ENCODE results near the gene DHRS3.

Gene DHRS3

DNA sequence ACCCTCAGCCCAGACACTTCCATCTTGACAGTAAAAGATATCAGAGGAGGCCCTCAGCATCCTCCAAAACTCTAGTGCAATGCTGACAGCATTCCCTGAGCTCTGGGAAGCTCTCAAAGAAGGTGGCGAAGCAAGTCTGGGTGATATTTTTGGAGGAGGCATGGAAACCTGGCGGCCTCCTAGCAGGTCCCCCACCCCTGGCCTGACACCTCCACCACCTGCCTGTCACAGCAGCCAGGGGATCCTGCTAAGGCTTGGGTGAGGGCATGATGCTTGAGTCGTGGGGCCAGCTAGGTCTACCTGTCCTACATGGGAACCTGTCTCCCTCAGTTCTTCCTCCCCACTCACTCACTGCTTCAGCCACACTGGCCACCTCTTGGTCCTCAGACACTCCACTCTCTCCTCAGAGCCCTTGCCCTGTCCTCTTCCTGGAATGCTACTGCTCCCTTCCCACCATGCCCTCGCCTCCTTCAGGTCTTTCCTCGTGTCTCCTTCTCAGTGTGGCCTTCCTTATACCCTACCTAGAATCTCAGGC is 8.5 kb downstream of the DHRS3 start:
- no peak overlapping the region for H4K8ac ChIP-seq (ENCODE audit: low read depth, low read length)
- no peak overlapping the region for H3K14ac ChIP-seq (ENCODE audit: low read length)
- H3K27me3 ChIP-seq (ENCODE audit: control insufficient read depth in 3 of 3, insufficient read depth in 3 of 3, low read depth in 1 of 3, low read length in 3 of 3) = peaks cover 0 to 13% (median 0%) of the 10 kb centered on the region in 3 experiments
- H3K23ac ChIP-seq (ENCODE audit: low read depth, low read length, poor library complexity) = peak overlapping the region; percentile 18
- WGBS, 2 donors (ENCODE audit: extremely low coverage in 2 of 2, insufficient read length in 2 of 2, insufficient replicate concordance in 1 of 2) = no CpG with 5 or more reads among the region's 5 CpGs
- H2BK15ac ChIP-seq (ENCODE audit: low read length) = no peak overlapping the region
- no peak overlapping the region for H3K4me2 ChIP-seq (ENCODE audit: insufficient read depth, low read length, poor library complexity, severe bottlenecking)
- H3K9ac ChIP-seq (ENCODE audit: low read depth, low read length, poor library complexity) = no peak overlapping the region
- peak overlapping the region; percentile 25 for H2BK120ac ChIP-seq (ENCODE audit: low read depth, low read length)
- peak overlapping the region; percentile 82 for H2AK5ac ChIP-seq (ENCODE audit: low read depth, low read length)
- H3K9me3 ChIP-seq (replicated peaks in 1 of 2; ENCODE audit: control insufficient read depth in 2 of 2, insufficient read depth in 1 of 2, low read depth in 1 of 2, low read length in 2 of 2) = no peaks in the 10 kb centered on the region
- H3K36me3 ChIP-seq (replicated peaks in 1 of 2; ENCODE audit: control insufficient read depth in 2 of 2, insufficient read depth in 2 of 2, low read length in 2 of 2) = no peaks in the 10 kb centered on the region
- H4K91ac ChIP-seq (ENCODE audit: low read depth, low read length, poor library complexity) = no peak overlapping the region
- no peak overlapping the region for H3K27ac ChIP-seq (replicated peaks; ENCODE audit: low read length)
- no peak overlapping the region for H2BK5ac ChIP-seq (ENCODE audit: low read length)
- H3K4me3 ChIP-seq (ENCODE audit: low read length in 2 of 2) = no peak overlapping the region
- no peak overlapping the region for H2BK12ac ChIP-seq (ENCODE audit: low read length)
- no peak for DNase-seq (ENCODE audit: low spot score)
- no peaks in the 10 kb centered on the region for H3K79me1 ChIP-seq (ENCODE audit: low read depth, low read length)
- H3K4ac ChIP-seq (ENCODE audit: low read length) = no peak overlapping the region
- H3K4me1 ChIP-seq (ENCODE audit: control insufficient read depth in 2 of 2, insufficient read depth in 1 of 2, low read depth in 1 of 2, low read length in 2 of 2) = no peaks in the 10 kb centered on the region
- no peak overlapping the region for H2AFZ ChIP-seq (ENCODE audit: low read length)
- H3K18ac ChIP-seq (ENCODE audit: low read length) = peak overlapping the region; percentile 52

DNA sequence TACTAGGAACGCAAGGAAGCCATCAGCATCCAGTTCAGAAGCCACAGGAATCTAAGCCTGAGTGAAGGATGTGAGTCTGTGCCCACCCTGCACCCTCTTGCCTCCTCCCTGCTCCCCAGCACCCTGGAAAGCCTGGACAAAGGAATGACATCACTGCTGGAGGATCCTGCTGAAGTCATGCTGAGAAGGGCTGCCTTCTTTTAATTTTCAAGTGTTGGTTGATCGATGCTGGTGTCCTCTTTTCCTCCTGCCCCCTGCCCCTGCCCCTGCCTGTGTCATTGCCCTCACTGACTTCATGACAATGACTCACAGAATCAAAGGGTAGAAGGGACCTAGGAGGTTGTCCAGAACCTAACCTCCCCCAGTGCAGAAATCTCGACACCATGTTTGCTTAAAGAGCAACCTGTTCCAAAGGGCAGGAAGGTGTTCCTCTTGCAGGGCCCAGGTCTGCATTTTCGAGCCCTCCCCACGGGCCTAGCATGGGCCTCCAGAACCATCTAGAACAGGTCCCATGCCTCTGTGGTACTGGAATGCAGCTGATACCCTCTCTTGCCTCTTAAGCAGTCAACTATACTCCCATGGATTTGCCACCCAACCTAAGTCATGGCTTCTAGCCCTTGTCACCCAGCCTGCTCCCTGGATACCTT is 9.6 kb downstream of the DHRS3 start:
- H2BK5ac ChIP-seq (ENCODE audit: low read length) = no peak overlapping the region
- H3K36me3 ChIP-seq (replicated peaks in 1 of 2; ENCODE audit: control insufficient read depth in 2 of 2, insufficient read depth in 2 of 2, low read length in 2 of 2) = no peaks in the 10 kb centered on the region
- H3K4me2 ChIP-seq (ENCODE audit: insufficient read depth, low read length, poor library complexity, severe bottlenecking) = no peak overlapping the region
- H3K4me1 ChIP-seq (ENCODE audit: control insufficient read depth in 2 of 2, insufficient read depth in 1 of 2, low read depth in 1 of 2, low read length in 2 of 2) = peaks cover 1 to 5% of the 10 kb centered on the region in 2 donors
- no CpG with 5 or more reads among the region's 5 CpGs for WGBS, 2 donors (ENCODE audit: extremely low coverage in 2 of 2, insufficient read length in 2 of 2, insufficient replicate concordance in 1 of 2)
- H4K8ac ChIP-seq (ENCODE audit: low read depth, low read length) = no peak overlapping the region
- no peak for DNase-seq (ENCODE audit: low spot score)
- peaks cover 0 to 3% (median 0%) of the 10 kb centered on the region in 3 experiments for H3K27me3 ChIP-seq (ENCODE audit: control insufficient read depth in 3 of 3, insufficient read depth in 3 of 3, low read depth in 1 of 3, low read length in 3 of 3)
- H4K91ac ChIP-seq (ENCODE audit: low read depth, low read length, poor library complexity) = no peak overlapping the region
- no peak overlapping the region for H2BK12ac ChIP-seq (ENCODE audit: low read length)
- H3K14ac ChIP-seq (ENCODE audit: low read length) = no peak overlapping the region
- H3K18ac ChIP-seq (ENCODE audit: low read length) = peak overlapping the region; percentile 16
- no peak overlapping the region for H3K9ac ChIP-seq (ENCODE audit: low read depth, low read length, poor library complexity)
- no peaks in the 10 kb centered on the region for H3K79me1 ChIP-seq (ENCODE audit: low read depth, low read length)
- no peak overlapping the region for H2BK120ac ChIP-seq (ENCODE audit: low read depth, low read length)
- H3K23ac ChIP-seq (ENCODE audit: low read depth, low read length, poor library complexity) = no peak overlapping the region
- H3K9me3 ChIP-seq (replicated peaks in 1 of 2; ENCODE audit: control insufficient read depth in 2 of 2, insufficient read depth in 1 of 2, low read depth in 1 of 2, low read length in 2 of 2) = no peaks in the 10 kb centered on the region
- H3K27ac ChIP-seq (replicated peaks; ENCODE audit: low read length) = no peak overlapping the region
- H3K4ac ChIP-seq (ENCODE audit: low read length) = no peak overlapping the region
- H2AK5ac ChIP-seq (ENCODE audit: low read depth, low read length) = no peak overlapping the region
- no peak overlapping the region for H3K4me3 ChIP-seq (ENCODE audit: low read length in 2 of 2)
- no peak overlapping the region for H2AFZ ChIP-seq (ENCODE audit: low read length)
- H2BK15ac ChIP-seq (ENCODE audit: low read length) = no peak overlapping the region

DNA sequence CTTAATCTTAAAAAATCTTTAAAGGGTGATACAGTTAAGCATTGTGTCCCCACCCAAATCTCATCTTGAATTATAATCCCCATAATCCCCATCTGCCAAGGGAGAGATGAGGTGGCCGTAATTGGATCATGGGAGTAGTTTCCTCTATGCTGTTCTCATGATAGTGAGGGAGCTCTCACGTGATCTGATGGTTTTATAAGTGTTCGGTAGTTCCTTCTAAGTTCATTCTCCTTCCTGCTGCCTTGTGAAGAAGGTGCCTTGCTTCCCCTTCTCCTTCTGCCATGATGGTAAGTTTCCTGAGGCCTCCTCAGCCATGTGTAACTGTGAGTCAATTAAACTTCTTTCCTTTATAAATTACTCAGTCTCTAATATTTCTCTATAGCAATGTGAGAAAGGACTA is 10.7 kb downstream of the DHRS3 start:
- no peak overlapping the region for H3K4me2 ChIP-seq (ENCODE audit: insufficient read depth, low read length, poor library complexity, severe bottlenecking)
- H4K8ac ChIP-seq (ENCODE audit: low read depth, low read length) = no peak overlapping the region
- H2BK15ac ChIP-seq (ENCODE audit: low read length) = no peak overlapping the region
- H3K23ac ChIP-seq (ENCODE audit: low read depth, low read length, poor library complexity) = no peak overlapping the region
- no peak overlapping the region for H3K9ac ChIP-seq (ENCODE audit: low read depth, low read length, poor library complexity)
- H3K9me3 ChIP-seq (replicated peaks in 1 of 2; ENCODE audit: control insufficient read depth in 2 of 2, insufficient read depth in 1 of 2, low read depth in 1 of 2, low read length in 2 of 2) = no peaks in the 10 kb centered on the region
- DNase-seq (ENCODE audit: low spot score) = no peak
- H3K27ac ChIP-seq (replicated peaks; ENCODE audit: low read length) = no peak overlapping the region
- no peak overlapping the region for H3K14ac ChIP-seq (ENCODE audit: low read length)
- H3K79me1 ChIP-seq (ENCODE audit: low read depth, low read length) = no peaks in the 10 kb centered on the region
- H2AK5ac ChIP-seq (ENCODE audit: low read depth, low read length) = no peak overlapping the region
- H2BK12ac ChIP-seq (ENCODE audit: low read length) = no peak overlapping the region
- no peaks in the 10 kb centered on the region for H3K27me3 ChIP-seq (ENCODE audit: control insufficient read depth in 3 of 3, insufficient read depth in 3 of 3, low read depth in 1 of 3, low read length in 3 of 3)
- H4K91ac ChIP-seq (ENCODE audit: low read depth, low read length, poor library complexity) = no peak overlapping the region
- H2AFZ ChIP-seq (ENCODE audit: low read length) = no peak overlapping the region
- H3K18ac ChIP-seq (ENCODE audit: low read length) = no peak overlapping the region
- no peaks in the 10 kb centered on the region for H3K36me3 ChIP-seq (replicated peaks in 1 of 2; ENCODE audit: control insufficient read depth in 2 of 2, insufficient read depth in 2 of 2, low read length in 2 of 2)
- WGBS, 2 donors (ENCODE audit: extremely low coverage in 2 of 2, insufficient read length in 2 of 2, insufficient replicate concordance in 1 of 2) = no CpG with 5 or more reads among the region's 3 CpGs
- no peak overlapping the region for H2BK5ac ChIP-seq (ENCODE audit: low read length)
- H3K4ac ChIP-seq (ENCODE audit: low read length) = no peak overlapping the region
- H2BK120ac ChIP-seq (ENCODE audit: low read depth, low read length) = no peak overlapping the region
- H3K4me3 ChIP-seq (ENCODE audit: low read length in 2 of 2) = no peak overlapping the region
- peaks cover 1 to 8% of the 10 kb centered on the region in 2 donors for H3K4me1 ChIP-seq (ENCODE audit: control insufficient read depth in 2 of 2, insufficient read depth in 1 of 2, low read depth in 1 of 2, low read length in 2 of 2)

DNA sequence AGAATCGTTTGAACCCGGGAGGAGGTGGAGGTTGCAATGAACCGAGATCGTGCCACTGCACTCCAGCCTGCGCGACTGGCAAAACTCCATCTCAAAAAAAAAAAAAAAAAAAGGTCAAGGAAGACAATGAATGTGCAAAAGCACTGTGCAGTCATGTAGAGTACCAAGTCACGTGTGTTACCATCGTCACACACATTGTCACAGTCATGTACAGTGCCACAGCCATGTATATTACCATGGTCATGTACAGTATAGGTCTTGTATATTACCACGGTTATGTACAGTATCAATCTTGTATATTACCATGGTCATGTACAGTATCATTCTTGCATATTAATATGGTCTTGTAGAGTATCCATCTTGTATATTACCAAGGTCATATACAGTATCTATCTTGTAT is 13.0 kb downstream of the DHRS3 start:
- Histone ChIP-seq H3K18ac (ENCODE audit: low read length) (no peak overlapping the region), H3K9me3 (replicated peaks in 1 of 2; ENCODE audit: control insufficient read depth in 2 of 2, insufficient read depth in 1 of 2, low read depth in 1 of 2, low read length in 2 of 2) (no peaks in the 10 kb centered on the region), H3K4me3 (ENCODE audit: low read length in 2 of 2) (no peak overlapping the region), H4K8ac (ENCODE audit: low read depth, low read length) (no peak overlapping the region), H2AFZ (ENCODE audit: low read length) (no peak overlapping the region), H3K4me1 (ENCODE audit: control insufficient read depth in 2 of 2, insufficient read depth in 1 of 2, low read depth in 1 of 2, low read length in 2 of 2) (peaks cover 6 to 16% of the 10 kb centered on the region in 2 donors), H4K91ac (ENCODE audit: low read depth, low read length, poor library complexity) (no peak overlapping the region), H3K27me3 (ENCODE audit: control insufficient read depth in 3 of 3, insufficient read depth in 3 of 3, low read depth in 1 of 3, low read length in 3 of 3) (no peaks in the 10 kb centered on the region), H3K14ac (ENCODE audit: low read length) (no peak overlapping the region), H3K27ac (replicated peaks; ENCODE audit: low read length) (no peak overlapping the region), H2AK5ac (ENCODE audit: low read depth, low read length) (no peak overlapping the region), H3K4me2 (ENCODE audit: insufficient read depth, low read length, poor library complexity, severe bottlenecking) (no peak overlapping the region), H2BK12ac (ENCODE audit: low read length) (no peak overlapping the region), H2BK5ac (ENCODE audit: low read length) (no peak overlapping the region), H3K79me1 (ENCODE audit: low read depth, low read length) (no peaks in the 10 kb centered on the region), H3K36me3 (replicated peaks in 1 of 2; ENCODE audit: control insufficient read depth in 2 of 2, insufficient read depth in 2 of 2, low read length in 2 of 2) (no peaks in the 10 kb centered on the region), H3K4ac (ENCODE audit: low read length) (no peak overlapping the region), H3K23ac (ENCODE audit: low read depth, low read length, poor library complexity) (no peak overlapping the region), H2BK15ac (ENCODE audit: low read length) (no peak overlapping the region), H3K9ac (ENCODE audit: low read depth, low read length, poor library complexity) (no peak overlapping the region), H2BK120ac (ENCODE audit: low read depth, low read length) (no peak overlapping the region)
- no peak for DNase-seq (ENCODE audit: low spot score)
- no CpG with 5 or more reads among the region's 9 CpGs for WGBS, 2 donors (ENCODE audit: extremely low coverage in 2 of 2, insufficient read length in 2 of 2, insufficient replicate concordance in 1 of 2)

All from neuronal stem cell (in vitro differentiated cells).